Sigmoid colon (tissue), 7 donors: ENCODE results near the gene CA7. TPM values are rescaled to one million over a fixed set of nuclear protein-coding genes. Genes with fewer than 3 reads are reported as not detected.
A peak's percentile ranks its signal among the peaks of the same experiment; 100 is the strongest.

ENCODE experiments used
- DNase-seq: peaks from one replicate; pipeline ENCODE4 v3.0.0-alpha.2; 2019
- H3K27ac ChIP-seq, 4 donors: fragments of 200-600 bp; sonication (generic); one replicate each; pipeline ENCODE4 v1.5.1; 2016 to 2019; ENCODE audit warnings: mild to moderate bottlenecking in 1 of 4
- H3K27me3 ChIP-seq, 3 donors: fragments of 200-600 bp; sonication (generic); one replicate each; pipeline ENCODE4 v1.5.1; 2019; ENCODE audit warnings: mild to moderate bottlenecking in 1 of 3
- H3K36me3 ChIP-seq, 4 donors: fragments of 200-600 bp; sonication (generic); one replicate each; pipeline ENCODE4 v1.5.1; 2016 to 2019
- H3K4me1 ChIP-seq, 4 donors: fragments of 200-600 bp; sonication (generic); one replicate each; pipeline ENCODE4 v1.5.1; 2017 to 2019
- H3K4me3 ChIP-seq, 4 donors: fragments of 200-600 bp; sonication (generic); one replicate each; pipeline ENCODE4 v1.5.1; 2017 to 2019; ENCODE audit warnings: mild to moderate bottlenecking in 2 of 4, moderate library complexity in 1 of 4
- H3K9me3 ChIP-seq, 4 donors: fragments of 200-600 bp in 3 of 4; sonication (generic) in 3 of 4; one replicate each; pipeline versions ENCODE4 v1.5.1 to v1.6.1; 2013 to 2019
- EP300 ChIP-seq, 4 donors: sonication (generic); formaldehyde crosslinking; IDR thresholded peaks; one replicate each; pipeline ENCODE4 v1.6.1; 2017; ENCODE audit warnings: antibody characterized with exemption in 4 of 4
- POLR2A ChIP-seq, 2 donors: fragments of 450-650 bp; IDR thresholded peaks; one replicate each; pipeline ENCODE4 v1.6.1; 2016; ENCODE audit warnings: antibody characterized with exemption in 2 of 2, mild to moderate bottlenecking in 2 of 2, moderate library complexity in 2 of 2
- POLR2AphosphoS5 ChIP-seq, 4 donors: sonication (generic); formaldehyde crosslinking; IDR thresholded peaks; one replicate each; pipeline ENCODE4 v1.6.1; 2017; ENCODE audit warnings: antibody characterized with exemption in 4 of 4
- WGBS, 2 donors: extraction: QIAGEN DNeasy Blood & Tissue Kit; methylation state at CpG; one replicate each; pipeline ENCODE4 v1.1.7; 2013; 5-methylcytosine and 5-hydroxymethylcytosine counted together
- intact Hi-C: fragments of 100-400 bp; cut with DNase I; formaldehyde crosslinking; loops from one replicate; pipeline ENCODE4 v1.15.1; 2023
- polyA plus RNA-seq, 3 donors: library from polyadenylated mRNA; stranded (reverse); fragments of 200-250 nt; gene quantifications; one replicate each; pipeline ENCODE4 v1.2.3, GENCODE V29; 2013
- total RNA-seq, 4 donors: library from RNA; depleted of rRNA; stranded (reverse); fragments of >200 nt; gene quantifications; one replicate each; pipeline ENCODE4 v1.1.0, GENCODE V29; 2016
- TF ChIP-seq, protein P1 (sequence below), 4 experiments: fragments of 450-650 bp in 3 of 4; fragments of 200-600 bp in 1 of 4; IDR thresholded peaks; one replicate each; pipeline ENCODE4 v1.5.1; 2016 to 2019; ENCODE audit warnings: antibody characterized with exemption in 4 of 4, mild to moderate bottlenecking in 3 of 4, moderate library complexity in 2 of 4
- donor health status: healthy with polysubstance abuse.
- donor health status: Bipolar disorder and iron deficiency.
- donor health status: healthy.

Gene CA7
- total RNA-seq = 1 to 10 TPM in 1 of 4 donors, not detected in 3; 1.9 TPM
- 100 to 1,000 TPM; 112 to 188 (median 154) TPM for polyA plus RNA-seq

DNA sequence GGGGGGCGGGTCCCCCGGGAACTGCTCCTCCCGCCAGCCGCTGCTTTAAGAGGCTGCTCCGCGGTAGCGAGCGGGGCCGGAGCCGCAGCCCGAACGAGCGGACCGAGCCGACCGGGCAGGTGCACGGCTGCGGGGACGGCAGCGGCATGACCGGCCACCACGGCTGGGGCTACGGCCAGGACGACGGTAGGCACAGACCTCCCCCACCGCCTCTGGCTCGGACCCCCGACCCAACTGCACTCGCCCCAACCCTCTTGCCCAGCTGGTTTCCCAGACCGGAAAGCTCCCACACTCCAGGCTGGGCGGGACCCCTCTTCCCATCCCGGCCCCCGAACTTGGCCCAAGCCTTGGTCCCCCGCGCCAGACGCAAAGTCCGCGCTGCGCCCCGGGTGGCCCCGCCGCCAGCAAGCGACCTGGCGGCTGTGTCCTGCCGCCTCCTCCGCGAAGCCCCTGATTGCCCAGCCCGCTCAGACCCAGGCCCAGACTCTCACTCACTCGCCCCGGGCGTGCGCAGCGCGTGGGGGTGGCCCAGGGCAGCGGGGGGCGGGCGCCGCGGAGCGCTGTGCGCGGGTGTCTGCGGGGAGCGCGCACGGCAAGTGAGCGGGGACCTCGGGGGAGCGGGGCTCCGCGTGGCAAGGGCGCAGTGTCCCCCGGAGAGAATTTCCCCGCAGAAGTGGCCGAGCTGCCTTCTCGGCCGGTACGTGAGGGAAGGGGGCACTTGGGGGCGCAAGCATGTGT lies at the start of gene CA7:
CA7 (plus strand) TSS at position 73 of the 738 bp plus-strand sequence; CDS start at position 147, 74 bp downstream.
- H3K27ac ChIP-seq = no peak within 1 kb of the TSS
- H3K27me3 ChIP-seq = peaks cover 20 to 38% (median 23%) of the 10 kb centered on the region in 3 donors
- no peaks in the 10 kb centered on the region for H3K9me3 ChIP-seq
- peaks cover 0 to 16% (median 15%) of the 10 kb centered on the region in 4 donors for H3K4me1 ChIP-seq
- no peaks in the 10 kb centered on the region for H3K36me3 ChIP-seq
- no peak for DNase-seq
- intact Hi-C loops = no loop called here
- WGBS, 2 donors = 1 to 2% methylated on average over 79 of the region's 79 CpGs
- no peak for TF ChIP-seq POLR2AphosphoS5 (IDR thresholded peaks at IDR 0.05)
- TF ChIP-seq, protein P1, sequence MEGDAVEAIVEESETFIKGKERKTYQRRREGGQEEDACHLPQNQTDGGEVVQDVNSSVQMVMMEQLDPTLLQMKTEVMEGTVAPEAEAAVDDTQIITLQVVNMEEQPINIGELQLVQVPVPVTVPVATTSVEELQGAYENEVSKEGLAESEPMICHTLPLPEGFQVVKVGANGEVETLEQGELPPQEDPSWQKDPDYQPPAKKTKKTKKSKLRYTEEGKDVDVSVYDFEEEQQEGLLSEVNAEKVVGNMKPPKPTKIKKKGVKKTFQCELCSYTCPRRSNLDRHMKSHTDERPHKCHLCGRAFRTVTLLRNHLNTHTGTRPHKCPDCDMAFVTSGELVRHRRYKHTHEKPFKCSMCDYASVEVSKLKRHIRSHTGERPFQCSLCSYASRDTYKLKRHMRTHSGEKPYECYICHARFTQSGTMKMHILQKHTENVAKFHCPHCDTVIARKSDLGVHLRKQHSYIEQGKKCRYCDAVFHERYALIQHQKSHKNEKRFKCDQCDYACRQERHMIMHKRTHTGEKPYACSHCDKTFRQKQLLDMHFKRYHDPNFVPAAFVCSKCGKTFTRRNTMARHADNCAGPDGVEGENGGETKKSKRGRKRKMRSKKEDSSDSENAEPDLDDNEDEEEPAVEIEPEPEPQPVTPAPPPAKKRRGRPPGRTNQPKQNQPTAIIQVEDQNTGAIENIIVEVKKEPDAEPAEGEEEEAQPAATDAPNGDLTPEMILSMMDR (IDR thresholded peaks at IDR 0.05) = no peak
- TF ChIP-seq POLR2A (IDR thresholded peaks at IDR 0.05) = no peak
- TF ChIP-seq EP300 (IDR thresholded peaks at IDR 0.05) = no peak
- H3K4me3 ChIP-seq = peak within 1 kb of the TSS in 3 of 4 donors; percentile 33 to 54 (median 43)

DNA sequence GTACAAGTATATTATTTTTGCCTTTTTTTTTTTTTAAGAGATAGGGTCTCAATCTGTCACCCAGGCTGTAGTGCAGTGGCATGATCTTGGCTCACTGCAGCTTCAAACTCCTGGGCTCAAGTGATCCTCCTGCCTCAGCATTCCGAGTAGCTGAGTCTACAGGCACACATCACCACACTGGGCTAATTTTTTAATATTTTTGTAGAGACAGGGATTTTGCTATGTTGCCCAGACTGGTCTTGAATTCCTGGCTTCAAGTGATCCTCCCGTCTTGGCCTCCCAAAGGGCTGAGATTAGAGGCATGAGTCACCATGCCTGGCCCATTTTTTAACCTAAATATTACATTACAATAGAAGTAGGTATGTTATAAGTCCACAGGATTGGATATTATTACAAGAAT lies 46.1 kb upstream of the CA7 start:
- WGBS, 2 donors = 91 to 95% methylated on average over 2 of the region's 2 CpGs

DNA sequence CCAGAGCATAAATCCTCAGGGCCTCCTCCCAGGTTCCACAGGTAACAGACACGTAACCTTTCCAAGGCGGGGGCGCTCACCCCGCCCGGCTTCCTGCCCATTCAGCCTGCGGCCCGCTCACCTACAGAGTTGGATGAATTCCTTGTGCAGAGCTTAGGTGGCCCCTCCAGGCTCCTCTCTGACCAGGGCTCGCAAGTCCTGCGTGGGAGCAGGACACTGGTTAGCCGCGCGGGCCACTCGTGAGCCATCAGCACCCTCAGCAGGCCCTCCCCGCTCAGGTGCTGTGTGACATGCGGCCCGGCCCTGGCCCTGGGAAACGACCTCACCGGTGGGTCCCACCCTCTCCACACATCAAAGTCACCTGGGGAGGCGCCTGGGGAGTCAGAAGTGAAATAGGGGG lies 43.4 kb upstream of the CA7 start:
- Histone ChIP-seq H3K27me3 (no peaks in the 10 kb centered on the region), H3K27ac (no peak overlapping the region), H3K9me3 (no peaks in the 10 kb centered on the region), H3K4me1 (no peaks in the 10 kb centered on the region), H3K36me3 (peaks cover 16 to 49% (median 22%) of the 10 kb centered on the region in 4 donors), H3K4me3 (no peak overlapping the region)
- DNase-seq = no peak
- no peak for TF ChIP-seq POLR2AphosphoS5 (IDR thresholded peaks at IDR 0.05)
- no peak for TF ChIP-seq EP300 (IDR thresholded peaks at IDR 0.05)
- no peak for TF ChIP-seq POLR2A (IDR thresholded peaks at IDR 0.05)
- TF ChIP-seq, protein P1 (IDR thresholded peaks at IDR 0.05) = no peak
- 94 to 95% methylated on average over 19 of the region's 19 CpGs for WGBS, 2 donors
- intact Hi-C loops = no loop called here

More for the DNA sequence above, 46.1 kb upstream of the CA7 start:
- peaks cover 0 to 22% (median 2%) of the 10 kb centered on the region in 4 donors for H3K36me3 ChIP-seq
- DNase-seq = no peak
- TF ChIP-seq EP300 (IDR thresholded peaks at IDR 0.05) (no peak), POLR2AphosphoS5 (IDR thresholded peaks at IDR 0.05) (no peak), POLR2A (IDR thresholded peaks at IDR 0.05) (no peak)
- TF ChIP-seq, protein P1 (IDR thresholded peaks at IDR 0.05) = no peak
- H3K27ac ChIP-seq = no peak overlapping the region
- intact Hi-C loops = no loop called here
- no peaks in the 10 kb centered on the region for H3K9me3 ChIP-seq
- H3K4me3 ChIP-seq = no peak overlapping the region
- H3K4me1 ChIP-seq = no peaks in the 10 kb centered on the region
- no peaks in the 10 kb centered on the region for H3K27me3 ChIP-seq

DNA sequence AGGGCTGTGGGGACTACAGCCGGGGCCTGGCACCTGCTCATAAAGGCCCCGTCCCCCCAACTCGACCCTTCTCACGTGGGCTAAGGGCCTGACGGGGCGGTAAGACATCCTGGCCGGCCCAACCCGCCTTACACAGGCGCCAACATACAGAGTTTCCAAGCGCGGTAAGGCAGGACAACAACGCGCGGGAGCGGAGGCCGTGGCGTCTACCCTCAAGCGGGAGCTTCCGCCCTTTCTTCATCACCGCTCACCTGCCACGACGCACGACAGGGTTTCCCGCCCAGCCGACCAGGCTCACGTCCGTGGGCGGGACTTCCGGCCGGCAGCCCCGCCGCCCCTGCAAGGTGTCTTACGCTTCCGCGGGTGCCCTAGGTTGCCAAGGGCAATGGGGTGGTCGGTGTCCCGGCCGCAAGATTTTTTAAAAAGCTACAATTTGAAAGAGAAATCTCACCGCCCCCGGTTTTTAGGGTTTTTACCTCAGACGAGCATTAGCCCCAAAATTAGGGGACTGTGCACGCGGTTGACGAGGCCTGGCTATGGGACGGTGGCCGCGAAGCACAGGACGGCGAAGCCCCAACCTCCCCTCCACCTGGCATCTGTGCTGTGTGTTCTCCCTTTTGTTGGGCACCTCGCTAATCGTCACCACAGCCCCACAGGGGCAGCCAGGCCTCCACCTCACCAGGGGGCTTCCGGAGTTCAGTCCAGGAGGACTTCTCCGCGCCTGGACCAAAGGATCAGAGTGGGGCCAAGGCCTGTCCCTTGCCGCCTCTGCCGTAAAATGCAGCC lies 42.7 kb upstream of the CA7 start, which contains the start of gene TERB1:
TERB1 (minus strand) TSS at position 265 of the 786 bp plus-strand sequence. CDS start 4,786 bp downstream, outside the sequence.
- TF ChIP-seq POLR2A (IDR thresholded peaks at IDR 0.05) = no peak
- TF ChIP-seq EP300 (IDR thresholded peaks at IDR 0.05) = no peak
- Histone ChIP-seq H3K4me3 (no peak within 1 kb of the TSS), H3K27me3 (no peaks in the 10 kb centered on the region), H3K4me1 (no peaks in the 10 kb centered on the region), H3K36me3 (peaks cover 16 to 55% (median 22%) of the 10 kb centered on the region in 4 donors), H3K9me3 (no peaks in the 10 kb centered on the region), H3K27ac (no peak within 1 kb of the TSS)
- intact Hi-C loops = no loop called here
- 96% methylated on average over 56 of the region's 56 CpGs for WGBS, 2 donors
- no peak for DNase-seq

DNA sequence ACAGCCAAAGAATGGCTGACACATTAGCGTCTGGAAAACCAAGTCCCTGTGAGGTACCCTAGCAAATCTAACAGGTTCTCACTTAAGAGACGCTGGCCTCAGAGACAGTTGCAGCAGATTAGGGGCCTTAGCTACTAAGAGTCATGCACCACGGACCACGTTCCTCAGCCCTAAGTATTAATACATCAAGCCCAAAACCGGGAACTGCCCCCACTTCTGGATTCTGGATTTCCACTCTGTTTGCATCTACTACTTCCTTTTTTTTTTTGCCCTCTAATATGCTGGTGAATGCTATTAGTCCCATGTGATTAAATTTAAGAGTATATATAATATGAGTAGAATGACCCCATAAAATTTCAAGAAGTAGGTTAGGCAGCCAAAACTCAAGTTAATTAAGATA lies 42.1 kb upstream of the CA7 start:
- H3K36me3 ChIP-seq = peaks cover 16 to 62% (median 25%) of the 10 kb centered on the region in 4 donors

More for the DNA sequence above, 42.1 kb upstream of the CA7 start:
- H3K27me3 ChIP-seq = no peaks in the 10 kb centered on the region
- H3K9me3 ChIP-seq = no peaks in the 10 kb centered on the region
- intact Hi-C loops = no loop called here
- H3K4me3 ChIP-seq = no peak overlapping the region
- 90 to 93% methylated on average over 5 of the region's 5 CpGs for WGBS, 2 donors
- no peaks in the 10 kb centered on the region for H3K4me1 ChIP-seq
- no peak overlapping the region for H3K27ac ChIP-seq
- TF ChIP-seq POLR2A (IDR thresholded peaks at IDR 0.05) = no peak
- no peak for DNase-seq
